ENCODE measurements around the gene DMRTC2. TPM values are rescaled to one million over a fixed set of nuclear protein-coding genes. Genes with fewer than 3 reads are reported as not detected.
A peak's percentile ranks its signal among the peaks of the same experiment; 100 is the strongest.

The DMRTC2 gene
- total RNA-seq, 1 donor from 2014 or later: not detected

GRCh38 chr19:41845051-41845590 is 279 bp downstream of the DMRTC2 start:
- DNase-seq (ENCODE audit: low spot score): peak; percentile 59

- peak; percentile 53 for DNase-seq (ENCODE audit: low spot score)
Observed at GRCh38 chr19:41847351-41848105, 2.7 kb downstream of the DMRTC2 start.

- DNase-seq (ENCODE audit: low spot score): no peak
Observed at GRCh38 chr19:41848666-41849065, 3.8 kb downstream of the DMRTC2 start.

GRCh38 chr19:41849067-41849466 is 4.2 kb downstream of the DMRTC2 start:
- DNase-seq (ENCODE audit: low spot score): no peak

GRCh38 chr19:41850381-41850780 is 5.5 kb downstream of the DMRTC2 start:
- no peak for DNase-seq (ENCODE audit: low spot score)

- no peak for DNase-seq (ENCODE audit: low spot score)
Observed at GRCh38 chr19:41851456-41851855, 6.6 kb downstream of the DMRTC2 start.

GRCh38 chr19:41853344-41853743 is 8.5 kb downstream of the DMRTC2 start:
- no peak for DNase-seq (ENCODE audit: low spot score)

GRCh38 chr19:41853768-41854167 is 8.9 kb downstream of the DMRTC2 start:
- DNase-seq (ENCODE audit: low spot score): no peak

- no peak for DNase-seq (ENCODE audit: low spot score)
Observed at GRCh38 chr19:41859213-41859617, 14.4 kb downstream of the DMRTC2 start.

GRCh38 chr19:41859618-41860418 is 15.0 kb downstream of the DMRTC2 start, which contains the start of gene RPS19:
Gene RPS19, plus strand, starts transcription at chr19:41860255. Its CDS starts 520 bp downstream, at chr19:41860775.
- DNase-seq (ENCODE audit: low spot score): peak; percentile 98

GRCh38 chr19:41860419-41861115 is 15.7 kb downstream of the DMRTC2 start:
- DNase-seq (ENCODE audit: low spot score): no peak

- DNase-seq (ENCODE audit: low spot score): no peak
Observed at GRCh38 chr19:41861116-41861768, 16.4 kb downstream of the DMRTC2 start.

GRCh38 chr19:41861846-41862245 is 17.0 kb downstream of the DMRTC2 start:
- no peak for DNase-seq (ENCODE audit: low spot score)

- no peak for DNase-seq (ENCODE audit: low spot score)
Observed at GRCh38 chr19:41862445-41862986, 17.7 kb downstream of the DMRTC2 start.

- no peak for DNase-seq (ENCODE audit: low spot score)
Observed at GRCh38 chr19:41863209-41863931, 18.5 kb downstream of the DMRTC2 start.

GRCh38 chr19:41864374-41864773 is 19.5 kb downstream of the DMRTC2 start:
- DNase-seq (ENCODE audit: low spot score): no peak

- no peak for DNase-seq (ENCODE audit: low spot score)
Observed at GRCh38 chr19:41866284-41866683, 21.4 kb downstream of the DMRTC2 start.

- DNase-seq (ENCODE audit: low spot score): no peak
Observed at GRCh38 chr19:41868120-41868988, 23.5 kb downstream of the DMRTC2 start.

- DNase-seq (ENCODE audit: low spot score): no peak
Observed at GRCh38 chr19:41868989-41869300, 24.1 kb downstream of the DMRTC2 start.
